LNCAP (cell line): Measurements from ENCODE around the gene ATAD5.

Experiments used
- TF ChIP-seq, protein P1 (sequence below): fragments of 450-650 bp; IDR thresholded peaks from 2 replicates; pipeline ENCODE4 v1.5.1; 2017; ENCODE audit warnings: mild to moderate bottlenecking

ATAD5 gene

DNA sequence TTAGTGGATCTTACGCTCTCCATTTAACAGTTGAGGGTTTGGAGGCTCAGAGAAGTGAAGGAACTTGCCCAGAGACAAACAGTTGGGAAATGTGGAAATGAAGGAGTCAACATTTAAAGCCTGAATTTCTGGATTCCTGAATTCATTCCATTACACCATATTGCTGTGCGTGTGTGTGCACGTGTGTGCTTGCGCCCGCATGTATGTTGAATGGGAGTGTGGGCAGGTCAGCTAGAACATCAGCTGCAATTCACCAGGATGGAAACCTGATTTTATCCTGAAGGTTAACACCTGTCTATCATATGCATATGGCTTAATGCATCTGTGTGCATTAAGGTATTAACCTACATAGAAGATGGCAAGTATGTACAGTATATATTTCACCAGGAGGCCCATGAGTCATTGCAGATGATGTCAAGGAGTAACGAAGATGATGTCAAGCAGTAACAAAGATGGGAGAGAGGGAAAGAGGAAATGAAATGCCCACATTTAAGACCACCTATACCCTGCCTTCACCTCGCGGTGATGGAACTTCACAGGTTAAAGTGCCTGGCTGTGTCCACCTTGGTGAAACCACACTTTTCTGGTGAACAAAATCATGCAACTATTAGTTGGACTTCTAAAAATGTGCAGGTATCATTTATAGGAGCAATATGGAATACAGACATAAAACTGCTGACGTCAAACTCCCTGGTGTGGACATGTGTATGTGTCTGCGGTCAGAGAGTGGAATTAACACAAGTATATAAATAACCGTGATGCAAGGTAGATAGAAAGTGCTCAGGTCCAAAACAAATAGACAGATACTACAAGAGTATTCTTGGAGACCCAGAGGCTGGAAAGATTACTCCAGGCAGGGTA, 89.1 kb downstream of the ATAD5 start:
- TF ChIP-seq, protein P1, sequence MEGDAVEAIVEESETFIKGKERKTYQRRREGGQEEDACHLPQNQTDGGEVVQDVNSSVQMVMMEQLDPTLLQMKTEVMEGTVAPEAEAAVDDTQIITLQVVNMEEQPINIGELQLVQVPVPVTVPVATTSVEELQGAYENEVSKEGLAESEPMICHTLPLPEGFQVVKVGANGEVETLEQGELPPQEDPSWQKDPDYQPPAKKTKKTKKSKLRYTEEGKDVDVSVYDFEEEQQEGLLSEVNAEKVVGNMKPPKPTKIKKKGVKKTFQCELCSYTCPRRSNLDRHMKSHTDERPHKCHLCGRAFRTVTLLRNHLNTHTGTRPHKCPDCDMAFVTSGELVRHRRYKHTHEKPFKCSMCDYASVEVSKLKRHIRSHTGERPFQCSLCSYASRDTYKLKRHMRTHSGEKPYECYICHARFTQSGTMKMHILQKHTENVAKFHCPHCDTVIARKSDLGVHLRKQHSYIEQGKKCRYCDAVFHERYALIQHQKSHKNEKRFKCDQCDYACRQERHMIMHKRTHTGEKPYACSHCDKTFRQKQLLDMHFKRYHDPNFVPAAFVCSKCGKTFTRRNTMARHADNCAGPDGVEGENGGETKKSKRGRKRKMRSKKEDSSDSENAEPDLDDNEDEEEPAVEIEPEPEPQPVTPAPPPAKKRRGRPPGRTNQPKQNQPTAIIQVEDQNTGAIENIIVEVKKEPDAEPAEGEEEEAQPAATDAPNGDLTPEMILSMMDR = no peak

DNA sequence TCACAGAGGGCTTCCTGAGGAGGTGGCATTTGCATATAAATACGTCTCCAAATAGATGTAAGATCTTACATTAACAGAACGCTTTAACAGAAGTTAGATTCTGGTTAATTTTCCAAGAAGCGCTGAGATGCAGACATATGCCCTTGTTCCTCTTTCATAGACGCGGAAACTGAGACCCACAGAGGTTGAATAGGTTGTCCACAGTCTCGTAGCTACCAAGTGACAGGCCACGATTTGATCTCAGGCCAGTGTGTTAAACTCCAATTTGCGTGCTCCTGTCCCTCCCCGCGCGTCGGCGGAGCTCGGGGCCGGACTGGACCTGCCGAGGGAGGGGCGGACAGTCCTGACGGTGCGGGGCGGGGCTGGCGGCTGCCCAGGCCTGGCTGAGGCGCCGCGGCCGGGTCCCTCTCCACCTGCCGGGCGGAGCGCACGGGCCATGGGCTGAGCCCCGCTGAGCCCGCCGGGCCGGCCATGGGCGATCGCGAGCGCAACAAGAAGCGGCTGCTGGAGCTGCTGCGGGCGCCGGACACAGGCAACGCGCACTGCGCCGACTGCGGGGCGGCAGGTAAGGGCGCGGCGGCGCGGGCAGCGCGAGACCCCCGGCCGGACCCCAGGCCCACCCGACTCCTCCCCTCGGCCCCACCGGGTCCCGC, 89.9 kb downstream of the ATAD5 start, which contains the start of gene ADAP2:
ADAP2 (plus strand) TSS at position 402 of the 653 bp plus-strand sequence; CDS start at position 472, 70 bp downstream.
- TF ChIP-seq, protein P1 = no peak

DNA sequence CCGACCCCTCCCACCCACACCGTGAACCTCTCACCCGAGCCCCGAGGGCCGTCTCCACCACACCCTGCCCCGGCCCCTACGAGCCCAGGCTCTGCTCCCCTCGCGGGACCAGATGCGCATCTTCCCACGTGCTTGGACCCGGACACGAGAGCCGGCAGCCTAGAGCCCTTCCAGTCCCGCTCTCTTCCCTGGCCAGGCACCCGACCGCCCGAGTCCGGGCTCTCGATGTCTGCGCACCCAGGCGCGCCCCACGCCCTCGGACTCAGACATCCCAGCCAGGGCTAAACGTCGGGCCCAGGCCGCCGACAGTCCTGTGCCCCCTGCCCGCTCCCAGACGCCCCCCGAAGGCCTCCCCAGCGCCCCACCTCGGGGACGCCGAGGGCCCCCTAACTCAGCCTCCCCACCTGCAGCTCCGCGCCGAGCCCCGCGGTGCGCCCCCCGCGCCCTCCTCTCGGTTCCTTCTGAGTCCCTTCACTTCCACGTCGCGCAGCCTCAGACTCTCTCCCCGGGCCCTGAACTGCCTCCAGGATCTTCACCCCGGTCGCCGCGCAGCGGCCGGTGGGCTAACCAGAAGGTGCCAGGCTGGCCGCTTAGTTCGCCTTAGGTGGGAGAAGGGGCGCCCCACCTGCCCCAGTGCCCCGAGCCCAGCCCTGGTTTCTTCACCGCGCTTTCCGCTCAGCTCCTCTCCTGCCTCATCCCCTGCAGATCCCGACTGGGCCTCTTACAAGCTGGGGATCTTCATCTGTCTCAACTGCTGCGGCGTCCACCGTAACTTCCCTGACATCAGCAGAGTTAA, 90.7 kb downstream of the ATAD5 start:
- TF ChIP-seq, protein P1 = no peak

DNA sequence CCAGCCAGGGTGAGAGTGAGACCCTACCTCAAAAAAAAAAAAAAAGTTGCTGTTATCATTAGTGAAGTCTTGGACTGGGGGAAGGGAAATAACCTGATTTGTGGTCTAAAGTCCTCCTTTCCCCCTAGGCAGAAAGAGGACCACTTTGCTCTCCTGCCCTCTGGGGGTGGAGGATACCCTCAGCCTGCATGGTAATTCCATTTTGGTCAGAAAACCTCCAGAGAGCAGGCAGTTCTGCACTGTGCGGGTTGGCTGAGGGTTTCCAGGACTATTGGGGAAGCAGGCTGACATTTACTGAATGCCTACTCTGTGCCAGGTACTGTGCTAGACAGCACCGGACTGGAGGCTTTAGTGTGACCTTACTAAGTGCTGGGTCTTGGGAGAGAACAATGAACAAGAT, 92.6 kb downstream of the ATAD5 start:
- TF ChIP-seq, protein P1 = no peak

DNA sequence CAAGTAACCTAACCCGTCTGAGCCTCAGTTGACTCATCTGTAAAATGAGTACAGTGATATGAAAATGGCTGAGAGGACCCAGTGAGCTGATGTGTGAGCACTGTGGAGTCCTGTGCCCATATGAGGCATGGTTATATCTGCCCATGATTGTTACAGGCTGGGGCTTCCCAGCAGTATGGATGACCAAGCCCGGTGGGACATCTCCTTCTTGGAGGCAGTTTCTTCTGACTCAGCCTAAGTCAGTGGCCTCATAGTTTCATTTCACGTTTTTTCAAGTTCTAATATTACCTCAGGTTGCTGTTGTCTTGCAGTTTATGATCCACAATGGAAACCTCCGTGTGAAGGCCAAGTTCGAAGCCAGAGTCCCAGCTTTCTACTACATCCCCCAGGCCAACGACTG, 94.8 kb downstream of the ATAD5 start:
- TF ChIP-seq, protein P1 = no peak

DNA sequence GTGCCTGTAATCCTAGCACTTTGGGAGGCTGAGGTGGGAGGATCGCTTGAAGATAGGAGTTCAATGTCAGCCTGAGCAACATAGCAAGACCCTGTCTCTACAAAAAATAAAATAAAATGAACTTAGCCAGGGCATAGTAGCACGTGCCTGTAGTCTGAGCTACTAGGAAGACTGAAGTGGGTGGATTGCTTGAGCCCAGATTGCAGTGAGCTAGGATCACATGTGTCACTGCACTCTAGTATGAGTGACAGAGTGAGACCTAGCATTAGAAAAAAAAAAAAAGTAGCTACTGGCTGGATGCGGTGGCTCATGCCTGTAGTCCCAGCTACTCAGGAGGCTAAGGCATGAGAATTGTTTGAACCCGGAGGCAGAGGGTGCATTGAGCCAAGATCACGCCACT, 96.0 kb downstream of the ATAD5 start:
- TF ChIP-seq, protein P1 = no peak

DNA sequence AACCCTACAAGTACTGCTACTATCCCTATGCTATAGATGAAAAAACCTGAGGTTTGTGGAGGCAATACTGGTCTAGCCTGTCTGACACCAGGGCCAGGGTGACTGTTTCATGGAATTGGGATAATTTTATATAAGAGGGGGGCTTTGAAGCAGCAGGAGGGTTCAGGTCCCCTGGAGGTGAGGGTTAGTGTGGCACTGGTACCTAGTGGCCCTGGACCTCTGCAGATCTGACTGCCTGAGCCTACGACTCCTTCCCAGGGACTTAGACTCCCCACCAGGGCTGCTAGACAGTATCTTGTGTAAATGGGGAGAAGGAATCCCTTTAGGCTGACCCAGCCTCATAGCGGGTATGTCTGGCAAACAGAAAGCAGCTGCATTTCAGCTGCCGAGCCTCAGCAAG, 96.8 kb downstream of the ATAD5 start:
- TF ChIP-seq, protein P1 = no peak
